Keratinocyte (primary cell): ENCODE measurements around the gene SNRK. TPM values are rescaled to one million over a fixed set of nuclear protein-coding genes. Genes with fewer than 3 reads are reported as not detected.

Experiments used
- DNase-seq: peaks from one replicate; pipeline ENCODE4 v3.0.0-alpha.2; 2011; ENCODE audit warnings: low read depth, missing footprints, low spot score
- FAIRE-seq: peaks from 2 replicates; lab custom pipeline; 2011; peaks lifted over from hg19 to GRCh38; lab: Jason Lieb, UNC
- H2AFZ ChIP-seq: 2 replicates; pipeline ENCODE4 v1.6.0; 2012; ENCODE audit warnings: low read length, control low read depth, inconsistent platforms; ENCODE audit not compliant: control insufficient read depth
- H3K27ac ChIP-seq: 2 replicates; pipeline ENCODE4 v1.5.1; 2011; ENCODE audit warnings: low read length; ENCODE audit not compliant: control insufficient read depth, insufficient read depth
- H3K27me3 ChIP-seq: 3 replicates; pipeline ENCODE4 v1.6.0; 2011; ENCODE audit warnings: low read length; ENCODE audit not compliant: control insufficient read depth, insufficient read depth; ENCODE audit errors: extremely low read depth
- H3K36me3 ChIP-seq, 2 experiments: 2 replicates in 1 of 2; 3 replicates in 1 of 2; pipeline ENCODE4 v1.5.1; 2011; ENCODE audit warnings: low read length in 2 of 2, mild to moderate bottlenecking in 1 of 2; ENCODE audit not compliant: control insufficient read depth in 2 of 2, insufficient read depth in 2 of 2; ENCODE audit errors: extremely low read depth in 1 of 2
- H3K4me1 ChIP-seq: 3 replicates; pipeline ENCODE4 v1.5.1; 2011; ENCODE audit warnings: low read length; ENCODE audit not compliant: control insufficient read depth, insufficient read depth; ENCODE audit errors: extremely low read depth
- H3K4me2 ChIP-seq: 3 replicates; pipeline ENCODE4 v1.6.0; 2011; ENCODE audit warnings: low read depth, low read length; ENCODE audit not compliant: control insufficient read depth, insufficient read depth; ENCODE audit errors: extremely low read depth
- H3K4me3 ChIP-seq, 3 experiments: fragments of 200-600 bp in 1 of 3; sonication (generic) in 1 of 3; 2 replicates in 2 of 3; 3 replicates in 1 of 3; pipeline ENCODE4 v1.5.1; 2011 to 2016; ENCODE audit warnings: low read length in 3 of 3, mild to moderate bottlenecking in 3 of 3, control low read depth in 2 of 3, inconsistent platforms in 1 of 3, low read depth in 1 of 3, mixed read lengths in 1 of 3, mixed run types in 1 of 3, moderate library complexity in 1 of 3; ENCODE audit not compliant: control insufficient read depth in 2 of 3, insufficient read depth in 2 of 3; ENCODE audit errors: extremely low read depth in 1 of 3
- H3K79me2 ChIP-seq: 2 replicates; pipeline ENCODE4 v1.6.0; 2012; ENCODE audit warnings: low read length; ENCODE audit not compliant: control insufficient read depth, insufficient read depth
- H3K9ac ChIP-seq: 3 replicates; pipeline ENCODE4 v1.6.0; 2011; ENCODE audit warnings: low read length; ENCODE audit not compliant: control insufficient read depth, insufficient read depth; ENCODE audit errors: extremely low read depth
- H3K9me1 ChIP-seq: 3 replicates; pipeline ENCODE4 v1.6.0; 2011; ENCODE audit warnings: low read length; ENCODE audit not compliant: control insufficient read depth, insufficient read depth; ENCODE audit errors: extremely low read depth
- H3K9me3 ChIP-seq: 2 replicates; pipeline ENCODE4 v1.5.1; 2012; ENCODE audit warnings: low read depth, low read length; ENCODE audit not compliant: control insufficient read depth
- H4K20me1 ChIP-seq: 3 replicates; pipeline ENCODE4 v1.6.0; 2011; ENCODE audit warnings: low read length; ENCODE audit not compliant: control insufficient read depth, insufficient read depth; ENCODE audit errors: extremely low read depth
- CTCF ChIP-seq, 3 experiments: IDR thresholded peaks in 1 of 3; conservative IDR thresholded peaks in 1 of 3; optimal IDR thresholded peaks in 1 of 3; 2 replicates in 2 of 3; 3 replicates in 1 of 3; pipeline versions ENCODE3 to v1.5.1; 2011; ENCODE audit warnings: low read length in 3 of 3, mild to moderate bottlenecking in 3 of 3, moderate library complexity in 2 of 3, control low read depth in 1 of 3, inconsistent platforms in 1 of 3; ENCODE audit not compliant: insufficient read depth in 2 of 3; ENCODE audit errors: extremely low read depth in 1 of 3
- EZH2 ChIP-seq: IDR thresholded peaks from one replicate; pipeline ENCODE4 v1.6.1; 2012; ENCODE audit warnings: inconsistent platforms, mild to moderate bottlenecking, low read length, moderate library complexity
- dilution Hi-C: fragments of 300-500 bp; cut with MboI; formaldehyde crosslinking; loops from one replicate; pipeline ENCODE4 v1.7.0; 2020; ENCODE audit warnings: low sequenced_read_pairs; ENCODE audit not compliant: extremely low pct_ligation_motif_present
- polyA plus RNA-seq, 5 experiments: library from polyadenylated mRNA; depleted of rRNA in 3 of 5; stranded (reverse) in 3 of 5; stranded (forward) in 1 of 5; unstranded in 1 of 5; fragments of >200 nt; gene quantifications; 1 replicate in 1 of 5; 2 replicates in 3 of 5; 3 replicates in 1 of 5; pipeline versions ENCODE4 v1.2.1 to v1.2.3, GENCODE V29; 2011 to 2012; ENCODE audit warnings: missing spikeins in 2 of 5, low read depth in 1 of 5, low replicate concordance in 1 of 5

Gene SNRK
- polyA plus RNA-seq, 1 donor (not counting 4 experiments of a cell fraction or from before 2014, with no cell fraction given), result 15.7 TPM

- no peaks in the 10 kb centered on the region for H3K27me3 ChIP-seq
- no peak overlapping the region for H3K27ac ChIP-seq
Observed at GRCh38 chr3:43327582-43327979, 41.2 kb downstream of the SNRK start.

GRCh38 chr3:43328653-43329052, 42.3 kb downstream of the SNRK start:
- Histone ChIP-seq H3K79me2 (peaks cover 44% of the 10 kb centered on the region), H3K4me2 (no peak overlapping the region), H3K27me3 (no peaks in the 10 kb centered on the region), H4K20me1 (no peaks in the 10 kb centered on the region), H3K9ac (no peak overlapping the region), H3K27ac (no peak overlapping the region), H3K9me3 (no peaks in the 10 kb centered on the region), H3K4me1 (peaks cover 7% of the 10 kb centered on the region), H3K9me1 (no peaks in the 10 kb centered on the region), H3K36me3 (peaks cover 3% of the 10 kb centered on the region in 2 experiments), H3K4me3 (no peak overlapping the region), H2AFZ (no peak overlapping the region)
- DNase-seq, result peak; percentile 15
- dilution Hi-C loops, result no loop called here
- peak; percentile 84 for FAIRE-seq
- no peak for TF ChIP-seq EZH2
- TF ChIP-seq CTCF (optimal IDR thresholded peaks at IDR 0.05 in 1 of 3, IDR thresholded peaks at IDR 0.05 in 1 of 3, conservative IDR thresholded peaks at IDR 0.05 in 1 of 3; ENCODE audit: extremely low read depth in 1 of 3, insufficient read depth in 2 of 3, low read length in 3 of 3), result no peak

More at GRCh38 chr3:43327582-43327979, 41.2 kb downstream of the SNRK start:
- Histone ChIP-seq H3K79me2 (peaks cover 52% of the 10 kb centered on the region), H2AFZ (no peak overlapping the region), H3K4me1 (peaks cover 7% of the 10 kb centered on the region), H3K4me3 (no peak overlapping the region), H3K36me3 (peaks cover 0 to 1% of the 10 kb centered on the region in 2 experiments), H3K4me2 (no peak overlapping the region), H3K9me3 (no peaks in the 10 kb centered on the region), H3K9me1 (no peaks in the 10 kb centered on the region), H4K20me1 (no peaks in the 10 kb centered on the region), H3K9ac (no peak overlapping the region)
- FAIRE-seq (no peak), DNase-seq (no peak)
- no peak for TF ChIP-seq EZH2
- no peak for TF ChIP-seq CTCF (optimal IDR thresholded peaks at IDR 0.05 in 1 of 3, IDR thresholded peaks at IDR 0.05 in 1 of 3, conservative IDR thresholded peaks at IDR 0.05 in 1 of 3; ENCODE audit: extremely low read depth in 1 of 3, insufficient read depth in 2 of 3, low read length in 3 of 3)
- dilution Hi-C loops, result no loop called here
